HepG2 (cell line): ENCODE measurements around the gene RPS8. TPM values are rescaled to one million over a fixed set of nuclear protein-coding genes. Genes with fewer than 3 reads are reported as not detected.

ENCODE experiments used
- BHLHE40 ChIP-seq: IDR thresholded peaks from 2 replicates; pipeline ENCODE4 v1.6.1; 2011; ENCODE audit warnings: low read length, improper control_type of control experiment
- CREB1 ChIP-seq, 2 experiments: fragments of 450-650 bp in 1 of 2; IDR thresholded peaks; 2 replicates each; pipeline ENCODE4 v1.6.1; 2016 to 2017; ENCODE audit warnings: control low read depth in 1 of 2, mild to moderate bottlenecking in 1 of 2, missing compliant biosample characterization in 1 of 2, missing genetic modification characterization in 1 of 2
- GTF2F1 ChIP-seq: fragments of 150-350 bp; IDR thresholded peaks from 2 replicates; pipeline ENCODE4 v1.6.1; 2014; ENCODE audit warnings: low read length
- HNRNPK ChIP-seq: fragments of 200-400 bp; formaldehyde crosslinking; IDR thresholded peaks from 2 replicates; pipeline ENCODE4 v1.6.1; 2018; ENCODE audit warnings: low read length, low read depth, moderate library complexity, mild to moderate bottlenecking; ENCODE audit not compliant: poor library complexity, severe bottlenecking
- KDM5A ChIP-seq: fragments of 200-600 bp; sonication (generic); IDR thresholded peaks from 2 replicates; pipeline ENCODE4 v1.7.0; 2018; ENCODE audit warnings: antibody characterized with exemption, mild to moderate bottlenecking, low read length, borderline replicate concordance
- KLF15 ChIP-seq: sonication (generic); formaldehyde crosslinking; IDR thresholded peaks from 2 replicates; pipeline ENCODE4 v1.8.1; 2023; ENCODE audit warnings: borderline replicate concordance, mild to moderate bottlenecking, inconsistent platforms, missing genetic modification reagents, mixed read lengths
- KMT2A ChIP-seq: sonication (generic); formaldehyde crosslinking; IDR thresholded peaks from 2 replicates; pipeline ENCODE4 v1.4.0; 2020; ENCODE audit warnings: missing genetic modification reagents
- MTA1 ChIP-seq: sonication (generic); formaldehyde crosslinking; IDR thresholded peaks from 2 replicates; pipeline ENCODE4 v1.4.0; 2020; ENCODE audit warnings: missing genetic modification reagents, mild to moderate bottlenecking, borderline replicate concordance
- PAWR ChIP-seq: sonication (generic); formaldehyde crosslinking; IDR thresholded peaks from 2 replicates; pipeline ENCODE4 v1.4.0; 2020; ENCODE audit warnings: missing genetic modification reagents, mild to moderate bottlenecking, borderline replicate concordance
- RORA ChIP-seq: sonication (generic); formaldehyde crosslinking; IDR thresholded peaks from 2 replicates; pipeline ENCODE4 v1.5.0; 2020; ENCODE audit warnings: mild to moderate bottlenecking, missing genetic modification reagents, moderate library complexity
- TAF15 ChIP-seq: fragments of 200-400 bp; formaldehyde crosslinking; IDR thresholded peaks from one replicate; pipeline ENCODE4 v1.6.1; 2018; ENCODE audit warnings: mild to moderate bottlenecking, low read depth, low read length; ENCODE audit not compliant: poor library complexity, severe bottlenecking
- TSC22D2 ChIP-seq: sonication (generic); formaldehyde crosslinking; IDR thresholded peaks from 2 replicates; pipeline ENCODE4 v1.5.1; 2020; ENCODE audit warnings: missing genetic modification reagents, mild to moderate bottlenecking, borderline replicate concordance
- ZFX ChIP-seq: sonication (generic); formaldehyde crosslinking; IDR thresholded peaks from 2 replicates; pipeline ENCODE4 v1.4.0; 2020; ENCODE audit warnings: mild to moderate bottlenecking, low read depth, missing genetic modification reagents, moderate library complexity
- ZNF234 ChIP-seq: sonication (generic); formaldehyde crosslinking; conservative IDR thresholded peaks from 2 replicates; pipeline ENCODE4 v1.5.1; 2020; ENCODE audit warnings: mild to moderate bottlenecking, missing genetic modification reagents
- ZNF317 ChIP-seq: sonication (generic); formaldehyde crosslinking; IDR thresholded peaks from 2 replicates; pipeline ENCODE4 v1.5.0; 2020; ENCODE audit warnings: mild to moderate bottlenecking, missing genetic modification reagents
- ZNF530 ChIP-seq: sonication (generic); formaldehyde crosslinking; IDR thresholded peaks from 2 replicates; pipeline ENCODE4 v1.5.0; 2020; ENCODE audit warnings: low read depth, mild to moderate bottlenecking, missing genetic modification reagents
- ZNF547 ChIP-seq: sonication (generic); formaldehyde crosslinking; IDR thresholded peaks from 2 replicates; pipeline ENCODE4 v1.5.1; 2020; ENCODE audit warnings: mild to moderate bottlenecking, missing genetic modification reagents
- ZNF790 ChIP-seq: sonication (generic); formaldehyde crosslinking; IDR thresholded peaks from 2 replicates; pipeline ENCODE4 v1.8.0; 2022; ENCODE audit warnings: missing genetic modification reagents, mild to moderate bottlenecking, borderline replicate concordance
- polyA plus RNA-seq, 8 experiments: library from polyadenylated mRNA; depleted of rRNA in 3 of 8; stranded (reverse) in 7 of 8; unstranded in 1 of 8; fragments of >200 nt; fragmentation: Illumina TruSeq in 4 of 8; extraction: Trizol in 4 of 8; gene quantifications; 2 replicates each; pipeline versions ENCODE4 v1.2.1 to v1.2.3, GENCODE V29; 2011 to 2016; ENCODE audit warnings: low read depth in 4 of 8, missing spikeins in 1 of 8, mixed read lengths in 1 of 8; ENCODE audit not compliant: insufficient read depth in 1 of 8
- total RNA-seq, 5 experiments: library from RNA; depleted of rRNA; stranded (reverse); fragments of >200 nt; fragmentation: Illumina TruSeq; extraction: Trizol; gene quantifications; 2 replicates each; pipeline ENCODE4 v1.2.3, GENCODE V29; 2016; ENCODE audit warnings: low read depth in 1 of 5
- TF ChIP-seq, protein P1 (sequence below): sonication (generic); formaldehyde crosslinking; IDR thresholded peaks from 2 replicates; pipeline ENCODE4 v1.8.1; 2023; ENCODE audit warnings: mild to moderate bottlenecking, inconsistent platforms, moderate library complexity, missing genetic modification reagents, borderline replicate concordance
- TF ChIP-seq, protein P2 (sequence below): sonication (generic); formaldehyde crosslinking; IDR thresholded peaks from 2 replicates; pipeline ENCODE4 v1.8.1; 2022; ENCODE audit warnings: mild to moderate bottlenecking, missing genetic modification reagents
- TF ChIP-seq, protein P3 (sequence below): sonication (generic); formaldehyde crosslinking; IDR thresholded peaks from 2 replicates; pipeline ENCODE4 v1.8.1; 2023; ENCODE audit warnings: mild to moderate bottlenecking, missing genetic modification reagents
- TF ChIP-seq, protein P4 (sequence below): sonication (generic); formaldehyde crosslinking; IDR thresholded peaks from 2 replicates; pipeline ENCODE4 v1.5.0; 2020; ENCODE audit warnings: mild to moderate bottlenecking, missing genetic modification reagents

Gene RPS8
- total and polyA plus RNA-seq, 2 of the 13 experiments (the other 11 are each of a cell fraction or from before 2014, with no cell fraction given) = 2,628 to 2,822 TPM

DNA sequence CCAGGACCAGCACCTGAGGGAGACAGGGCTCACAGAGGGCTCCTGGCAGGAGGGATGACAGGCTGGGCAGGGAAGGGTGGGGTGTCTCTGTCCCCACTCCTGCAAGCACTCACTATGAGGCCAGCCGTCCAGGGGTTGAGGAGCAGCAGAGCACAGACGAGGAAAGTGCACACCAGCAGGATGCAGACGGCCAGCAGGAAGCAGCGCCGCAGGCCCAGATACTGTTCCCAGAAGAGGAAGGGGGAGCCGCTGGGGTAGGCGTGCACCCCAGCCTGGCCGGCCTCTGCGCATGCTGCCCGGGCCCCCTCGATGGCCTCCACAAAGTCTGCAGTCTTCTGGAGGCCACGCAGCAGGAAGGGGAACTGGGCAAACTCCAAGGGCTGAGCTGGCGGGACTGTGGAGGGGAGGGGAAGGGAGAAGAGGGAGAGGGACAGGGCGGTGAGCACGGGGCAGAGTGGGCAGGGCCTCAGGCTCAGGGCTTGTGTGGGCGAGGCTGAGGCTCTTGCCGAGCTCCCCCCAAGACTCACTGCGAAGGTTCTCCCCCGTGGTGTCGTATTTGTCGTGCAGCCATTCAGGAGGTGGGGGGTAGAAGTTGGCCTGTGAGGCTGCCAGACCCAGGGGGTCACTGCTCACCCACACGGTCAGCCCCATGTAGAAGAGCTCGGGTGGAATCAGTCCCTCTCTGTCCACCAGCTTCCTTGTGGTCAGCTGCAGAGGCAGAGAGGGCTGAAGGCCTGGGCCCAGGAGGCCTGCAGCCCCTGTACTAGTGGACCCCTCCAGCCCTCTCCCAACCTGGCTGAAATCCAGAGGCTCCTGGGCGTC is 51.2 kb downstream of the RPS8 start (continued):
- no peak; the same call in 1 of the 2 replicates for TF ChIP-seq KDM5A
- no peak for TF ChIP-seq GTF2F1
- TF ChIP-seq TAF15 = no peak
- no peak for TF ChIP-seq CREB1 (IDR thresholded peaks at IDR 0.05)
- peak; percentile 50 for TF ChIP-seq CREB1 (CRISPR knock-in tag; IDR thresholded peaks at IDR 0.05)
- TF ChIP-seq KLF15 (CRISPR knock-in tag) = no peak
- peak; percentile 55; the same call in 1 of the 2 replicates for TF ChIP-seq KMT2A
- TF ChIP-seq, protein P1, sequence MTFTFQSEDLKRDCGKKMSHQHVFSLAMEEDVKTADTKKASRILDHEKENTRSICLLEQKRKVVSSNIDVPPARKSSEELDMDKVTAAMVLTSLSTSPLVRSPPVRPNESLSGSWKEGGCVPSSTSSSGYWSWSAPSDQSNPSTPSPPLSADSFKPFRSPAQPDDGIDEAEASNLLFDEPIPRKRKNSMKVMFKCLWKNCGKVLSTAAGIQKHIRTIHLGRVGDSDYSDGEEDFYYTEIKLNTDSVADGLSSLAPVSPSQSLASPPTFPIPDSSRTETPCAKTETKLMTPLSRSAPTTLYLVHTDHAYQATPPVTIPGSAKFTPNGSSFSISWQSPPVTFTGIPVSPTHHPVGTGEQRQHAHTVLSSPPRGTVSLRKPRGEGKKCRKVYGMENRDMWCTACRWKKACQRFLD (CRISPR knock-in tag) = 0 out of 2 replicates have a peak, but pooled peaks have one; percentile 30
- TF ChIP-seq HNRNPK = peak; percentile 65
- TF ChIP-seq ZNF234 (CRISPR knock-in tag) = no peak
- TF ChIP-seq ZNF317 (CRISPR knock-in tag) = peak; percentile 78
- TF ChIP-seq PAWR (CRISPR knock-in tag) = no peak
- TF ChIP-seq TSC22D2 = no peak
- TF ChIP-seq, protein P2, sequence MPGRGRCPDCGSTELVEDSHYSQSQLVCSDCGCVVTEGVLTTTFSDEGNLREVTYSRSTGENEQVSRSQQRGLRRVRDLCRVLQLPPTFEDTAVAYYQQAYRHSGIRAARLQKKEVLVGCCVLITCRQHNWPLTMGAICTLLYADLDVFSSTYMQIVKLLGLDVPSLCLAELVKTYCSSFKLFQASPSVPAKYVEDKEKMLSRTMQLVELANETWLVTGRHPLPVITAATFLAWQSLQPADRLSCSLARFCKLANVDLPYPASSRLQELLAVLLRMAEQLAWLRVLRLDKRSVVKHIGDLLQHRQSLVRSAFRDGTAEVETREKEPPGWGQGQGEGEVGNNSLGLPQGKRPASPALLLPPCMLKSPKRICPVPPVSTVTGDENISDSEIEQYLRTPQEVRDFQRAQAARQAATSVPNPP (CRISPR knock-in tag) = no peak
- 0 out of 2 replicates have a peak, but pooled peaks have one; percentile 49 for TF ChIP-seq MTA1 (CRISPR knock-in tag)
- peak; percentile 85 for TF ChIP-seq ZFX
- no peak for TF ChIP-seq BHLHE40
- no peak for TF ChIP-seq RORA
- TF ChIP-seq ZNF530 (CRISPR knock-in tag) = 0 out of 2 replicates have a peak, but pooled peaks have one; percentile 55
- TF ChIP-seq, protein P3, sequence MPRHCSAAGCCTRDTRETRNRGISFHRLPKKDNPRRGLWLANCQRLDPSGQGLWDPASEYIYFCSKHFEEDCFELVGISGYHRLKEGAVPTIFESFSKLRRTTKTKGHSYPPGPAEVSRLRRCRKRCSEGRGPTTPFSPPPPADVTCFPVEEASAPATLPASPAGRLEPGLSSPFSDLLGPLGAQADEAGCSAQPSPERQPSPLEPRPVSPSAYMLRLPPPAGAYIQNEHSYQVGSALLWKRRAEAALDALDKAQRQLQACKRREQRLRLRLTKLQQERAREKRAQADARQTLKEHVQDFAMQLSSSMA = no peak
- TF ChIP-seq ZNF547 (CRISPR knock-in tag) = no peak; the same call in 1 of the 2 replicates
- TF ChIP-seq ZNF790 = no peak
- TF ChIP-seq, protein P4, sequence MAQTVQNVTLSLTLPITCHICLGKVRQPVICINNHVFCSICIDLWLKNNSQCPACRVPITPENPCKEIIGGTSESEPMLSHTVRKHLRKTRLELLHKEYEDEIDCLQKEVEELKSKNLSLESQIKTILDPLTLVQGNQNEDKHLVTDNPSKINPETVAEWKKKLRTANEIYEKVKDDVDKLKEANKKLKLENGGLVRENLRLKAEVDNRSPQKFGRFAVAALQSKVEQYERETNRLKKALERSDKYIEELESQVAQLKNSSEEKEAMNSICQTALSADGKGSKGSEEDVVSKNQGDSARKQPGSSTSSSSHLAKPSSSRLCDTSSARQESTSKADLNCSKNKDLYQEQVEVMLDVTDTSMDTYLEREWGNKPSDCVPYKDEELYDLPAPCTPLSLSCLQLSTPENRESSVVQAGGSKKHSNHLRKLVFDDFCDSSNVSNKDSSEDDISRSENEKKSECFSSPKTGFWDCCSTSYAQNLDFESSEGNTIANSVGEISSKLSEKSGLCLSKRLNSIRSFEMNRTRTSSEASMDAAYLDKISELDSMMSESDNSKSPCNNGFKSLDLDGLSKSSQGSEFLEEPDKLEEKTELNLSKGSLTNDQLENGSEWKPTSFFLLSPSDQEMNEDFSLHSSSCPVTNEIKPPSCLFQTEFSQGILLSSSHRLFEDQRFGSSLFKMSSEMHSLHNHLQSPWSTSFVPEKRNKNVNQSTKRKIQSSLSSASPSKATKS (CRISPR knock-in tag) = no peak
